ENCODE data around the gene CHGA. TPM values are rescaled to one million over a fixed set of nuclear protein-coding genes. Genes with fewer than 3 reads are reported as not detected.

The CHGA gene
- total RNA-seq, 2 experiments from 2014 or later: not detected

DNA sequence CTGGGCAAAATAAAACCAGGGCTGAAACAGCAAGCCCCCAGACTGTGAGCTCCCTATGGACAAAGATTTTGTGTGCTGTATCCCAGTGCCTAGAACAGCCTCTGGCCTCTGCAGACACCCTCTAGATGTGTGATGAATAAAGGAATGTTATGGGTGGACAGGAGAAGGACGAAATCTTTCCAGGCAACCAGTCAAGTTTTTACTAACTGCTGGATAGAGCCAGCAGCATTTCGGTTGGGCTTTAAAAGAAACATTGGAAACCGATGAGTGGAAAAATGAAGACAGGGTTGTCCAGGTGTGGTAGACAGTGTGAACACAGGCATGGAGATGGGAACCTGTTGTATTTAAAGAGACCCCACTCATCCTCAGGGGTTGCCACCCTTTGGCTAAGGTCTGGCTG is 4.0 kb downstream of the CHGA start:
- H3K4me3 Mint-ChIP-seq: no peak overlapping the region

DNA sequence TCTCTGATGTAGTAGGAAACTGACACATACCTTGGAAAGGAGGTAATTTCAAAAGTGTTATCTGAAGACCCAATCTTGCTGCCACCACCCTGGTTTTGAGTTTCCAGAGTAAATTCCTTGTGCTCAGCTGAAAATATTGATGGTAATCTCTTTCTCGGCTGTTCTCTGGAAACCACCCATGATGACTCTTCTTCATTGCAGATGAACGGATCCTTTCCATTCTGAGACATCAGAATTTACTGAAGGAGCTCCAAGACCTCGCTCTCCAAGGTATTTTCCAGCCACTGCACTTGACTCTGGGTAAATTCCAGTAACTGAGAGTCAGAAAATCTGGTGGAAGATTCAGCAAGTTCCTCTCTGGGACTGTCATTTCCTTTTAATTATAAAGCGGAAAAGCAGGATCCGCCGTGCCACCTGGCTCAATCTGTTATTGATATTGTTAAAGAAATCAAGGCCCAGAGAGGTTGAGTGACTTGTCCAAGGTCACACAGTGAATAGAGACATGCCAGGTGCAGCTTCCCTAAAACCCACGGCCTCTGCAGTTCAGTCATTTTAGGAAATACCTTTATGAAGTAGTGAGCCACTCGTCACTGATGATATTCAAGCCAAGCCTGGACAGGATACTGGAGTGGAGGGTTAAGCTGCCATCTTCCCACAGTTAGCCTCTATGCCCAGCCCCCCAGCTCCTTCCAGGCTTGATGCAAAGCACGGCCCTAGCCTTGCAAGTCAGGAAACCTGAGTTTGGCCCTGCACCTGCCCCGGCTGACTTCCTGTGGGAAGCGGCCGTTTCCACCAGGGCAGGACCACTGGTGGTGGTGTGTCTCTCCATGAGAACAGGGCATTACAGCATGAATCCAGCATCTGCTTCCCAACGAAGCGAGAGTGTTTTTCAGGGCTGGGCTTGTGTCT is 4.7 kb downstream of the CHGA start:
- DNase-seq: no peak
- no peak for ATAC-seq
- H3K4me3 Mint-ChIP-seq: no peak overlapping the region
- H3K4me1 Mint-ChIP-seq: peaks cover under 1% of the 10 kb centered on the region
- ChIA-PET POLR2A (no interaction called here), CTCF (no interaction called here)
- H3K9me3 Mint-ChIP-seq (ENCODE audit: low read depth): no peaks in the 10 kb centered on the region
- intact Hi-C loops (cut with DNase I, micrococcal nuclease): no loop called here
- no peaks in the 10 kb centered on the region for H3K36me3 Mint-ChIP-seq (ENCODE audit: low read depth)
- H3K27ac Mint-ChIP-seq: no peak overlapping the region
- H3K27me3 Mint-ChIP-seq: peaks cover 7% of the 10 kb centered on the region

More for the DNA sequence above, 4.0 kb downstream of the CHGA start:
- ChIA-PET POLR2A (no interaction called here), CTCF (no interaction called here)
- ATAC-seq: no peak
- no peaks in the 10 kb centered on the region for H3K9me3 Mint-ChIP-seq (ENCODE audit: low read depth)
- H3K4me1 Mint-ChIP-seq: peaks cover 3% of the 10 kb centered on the region
- DNase-seq: no peak
- no peaks in the 10 kb centered on the region for H3K36me3 Mint-ChIP-seq (ENCODE audit: low read depth)
- intact Hi-C loops (cut with DNase I, micrococcal nuclease): no loop called here
- peaks cover 13% of the 10 kb centered on the region for H3K27me3 Mint-ChIP-seq
- H3K27ac Mint-ChIP-seq: no peak overlapping the region

DNA sequence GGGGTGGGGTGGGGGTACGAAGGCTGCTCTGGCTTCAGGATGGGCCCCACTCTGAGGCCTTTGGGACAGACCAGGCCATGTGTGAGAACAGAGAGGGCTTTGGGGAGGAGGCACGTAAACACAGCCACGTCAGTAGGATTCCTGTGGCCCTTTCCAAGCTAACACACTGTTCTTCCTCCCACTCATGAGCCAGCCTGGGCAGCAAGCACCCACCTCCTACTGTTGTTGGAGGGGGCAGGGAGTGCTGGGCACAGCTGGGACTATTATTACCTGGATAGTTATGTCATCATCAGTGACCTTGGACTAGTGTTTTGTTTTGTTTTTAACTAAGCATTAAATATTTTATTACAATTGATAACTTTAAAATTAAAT is 5.3 kb downstream of the CHGA start:
- Mint-ChIP-seq H3K27ac (no peak overlapping the region), H3K4me3 (no peak overlapping the region), H3K9me3 (ENCODE audit: low read depth) (no peaks in the 10 kb centered on the region), H3K36me3 (ENCODE audit: low read depth) (no peaks in the 10 kb centered on the region), H3K4me1 (no peaks in the 10 kb centered on the region), H3K27me3 (peaks cover 6% of the 10 kb centered on the region)
- intact Hi-C loops (cut with DNase I, micrococcal nuclease): no loop called here
- DNase-seq (no peak), ATAC-seq (no peak)
- ChIA-PET POLR2A (no interaction called here), CTCF (interaction anchor here (0.5 kb wide), 1 partner anchor 183 kb away, joined by 3 read pairs; no protein-coding TSS in a partner anchor)

DNA sequence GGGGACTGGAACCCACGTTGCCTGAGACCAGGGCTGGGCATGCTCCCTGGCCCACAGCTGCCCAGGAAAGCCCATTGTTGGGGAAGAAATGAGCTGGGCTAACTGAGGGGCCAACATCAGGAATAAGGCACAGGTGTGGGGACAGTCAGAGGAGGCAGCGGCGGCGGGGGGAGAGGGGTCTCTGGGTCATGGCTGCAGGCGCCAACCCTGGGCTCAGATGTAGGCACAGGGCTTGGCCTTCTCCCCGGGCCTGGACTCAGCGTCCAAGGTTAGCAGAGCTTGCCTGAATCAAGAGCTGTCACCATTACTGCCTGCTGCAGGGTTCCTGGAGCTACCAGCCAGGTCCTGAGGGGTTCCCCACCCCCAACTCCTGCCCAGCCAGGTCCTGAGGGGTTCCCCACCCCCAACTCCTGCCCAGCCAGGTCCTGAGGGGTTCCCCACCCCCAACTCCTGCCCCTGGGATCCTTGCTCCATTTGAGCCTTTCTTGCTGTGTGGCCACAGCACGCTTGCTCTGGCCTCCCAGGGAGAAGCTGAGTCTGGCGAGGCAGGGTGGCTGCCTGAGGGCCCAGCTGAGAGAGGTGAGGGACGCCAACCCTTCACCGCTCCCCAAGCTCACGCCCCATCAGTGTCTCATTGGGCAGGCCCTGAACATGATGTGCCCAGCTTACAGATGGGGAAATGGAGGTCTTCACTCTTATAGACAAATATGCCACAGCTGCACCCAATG is 6.2 kb downstream of the CHGA start:
- Mint-ChIP-seq H3K36me3 (ENCODE audit: low read depth) (no peaks in the 10 kb centered on the region), H3K27me3 (peaks cover 5% of the 10 kb centered on the region), H3K9me3 (ENCODE audit: low read depth) (no peaks in the 10 kb centered on the region), H3K4me1 (no peaks in the 10 kb centered on the region), H3K4me3 (no peak overlapping the region), H3K27ac (no peak overlapping the region)
- intact Hi-C loops (cut with DNase I, micrococcal nuclease): no loop called here
- DNase-seq (no peak), ATAC-seq (no peak)
- CTCF ChIA-PET: interaction anchor here (0.5 to 1.3 kb wide), 2 partner anchors 23 to 182 kb away, joined by 3 to 4 read pairs; no protein-coding TSS in a partner anchor
- POLR2A ChIA-PET: no interaction called here

DNA sequence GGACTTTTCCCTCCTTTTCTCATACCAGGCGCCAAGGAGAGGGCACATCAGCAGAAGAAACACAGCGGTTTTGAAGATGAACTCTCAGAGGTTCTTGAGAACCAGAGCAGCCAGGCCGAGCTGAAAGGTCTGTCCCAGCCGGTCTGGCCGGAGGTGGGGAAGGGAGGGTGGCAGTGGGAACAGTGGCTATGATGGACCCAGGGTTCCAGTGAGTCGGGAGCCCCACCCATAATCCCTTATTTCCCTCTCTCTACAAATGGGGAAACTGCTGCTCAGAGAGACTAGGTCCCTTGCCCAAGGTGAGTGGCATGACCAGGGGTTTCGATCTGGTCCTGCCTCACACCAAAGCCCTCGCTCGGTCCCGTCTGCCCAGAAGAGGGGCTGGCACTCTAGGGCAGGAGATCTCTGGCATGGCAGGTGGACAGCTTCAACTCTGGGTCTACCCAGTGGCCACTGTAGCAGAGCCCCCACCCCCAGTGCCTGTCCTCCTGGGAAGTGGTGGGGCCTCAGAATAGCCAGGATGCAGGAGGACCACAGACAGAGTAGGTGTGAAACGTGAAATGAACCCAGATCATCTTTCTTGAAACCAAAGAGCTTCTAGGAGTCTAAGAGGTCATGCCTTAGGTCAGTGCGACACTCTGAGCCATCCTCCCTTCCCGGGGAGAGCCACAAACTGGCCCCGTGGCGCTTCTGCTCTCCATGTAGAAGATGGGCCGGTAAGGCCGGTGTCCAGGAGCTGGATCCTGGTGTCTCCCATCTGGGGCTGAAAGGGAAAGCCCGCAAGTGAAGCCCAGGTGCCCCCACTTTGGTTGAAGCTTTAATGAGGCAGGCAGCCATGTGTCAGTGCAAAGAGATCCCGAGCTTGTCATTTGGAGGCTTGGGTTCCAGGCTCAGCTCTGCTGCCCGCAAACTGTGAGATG is 7.0 kb downstream of the CHGA start:
- ChIA-PET CTCF (interaction anchor here (1.3 kb wide), 1 partner anchor 22 kb away, joined by 4 read pairs; no protein-coding TSS in a partner anchor), POLR2A (no interaction called here)
- no peak for ATAC-seq
- H3K4me1 Mint-ChIP-seq: no peaks in the 10 kb centered on the region
- H3K27me3 Mint-ChIP-seq: peaks cover under 1% of the 10 kb centered on the region
- intact Hi-C loops (cut with DNase I, micrococcal nuclease): no loop called here
- H3K4me3 Mint-ChIP-seq: no peak overlapping the region
- no peak for DNase-seq
- no peaks in the 10 kb centered on the region for H3K36me3 Mint-ChIP-seq (ENCODE audit: low read depth)
- H3K9me3 Mint-ChIP-seq (ENCODE audit: low read depth): no peaks in the 10 kb centered on the region
- H3K27ac Mint-ChIP-seq: no peak overlapping the region

DNA sequence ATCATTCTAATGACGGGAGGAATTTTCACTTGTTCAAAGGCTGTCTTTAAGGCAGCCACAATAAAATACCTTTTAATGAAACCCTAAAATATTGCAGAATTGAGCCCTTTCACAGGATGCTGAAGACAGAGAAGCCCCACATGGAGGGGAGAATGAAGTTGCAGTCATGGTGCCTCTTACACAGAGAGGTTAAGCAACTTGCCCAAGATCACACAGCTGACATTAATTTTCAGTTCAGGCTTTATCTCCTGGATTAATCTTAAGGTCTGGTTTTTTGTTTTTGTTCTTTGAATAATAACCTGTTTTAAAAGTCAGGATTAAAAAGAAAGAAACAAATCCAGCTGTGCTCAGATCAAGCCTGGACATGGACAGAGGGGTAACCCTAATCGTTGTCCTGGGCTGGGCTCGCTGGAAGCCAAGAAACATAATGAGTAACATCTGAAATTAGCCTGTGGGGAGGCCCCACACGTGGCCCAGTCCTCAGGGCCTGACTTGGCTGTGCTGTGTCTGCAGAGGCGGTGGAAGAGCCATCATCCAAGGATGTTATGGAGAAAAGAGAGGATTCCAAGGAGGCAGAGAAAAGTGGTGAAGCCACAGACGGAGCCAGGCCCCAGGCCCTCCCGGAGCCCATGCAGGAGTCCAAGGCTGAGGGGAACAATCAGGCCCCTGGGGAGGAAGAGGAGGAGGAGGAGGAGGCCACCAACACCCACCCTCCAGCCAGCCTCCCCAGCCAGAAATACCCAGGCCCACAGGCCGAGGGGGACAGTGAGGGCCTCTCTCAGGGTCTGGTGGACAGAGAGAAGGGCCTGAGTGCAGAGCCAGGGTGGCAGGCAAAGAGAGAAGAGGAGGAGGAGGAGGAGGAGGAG is 8.0 kb downstream of the CHGA start:
- DNase-seq (no peak), ATAC-seq (no peak)
- CTCF ChIA-PET: interaction anchor here (0.6 kb wide), 1 partner anchor 254 kb away, joined by 4 read pairs; no protein-coding TSS in a partner anchor
- Mint-ChIP-seq H3K4me1 (no peaks in the 10 kb centered on the region), H3K36me3 (ENCODE audit: low read depth) (no peaks in the 10 kb centered on the region), H3K9me3 (ENCODE audit: low read depth) (no peaks in the 10 kb centered on the region), H3K27me3 (no peaks in the 10 kb centered on the region), H3K4me3 (no peak overlapping the region), H3K27ac (no peak overlapping the region)
- intact Hi-C loops (cut with DNase I, micrococcal nuclease): no loop called here
- POLR2A ChIA-PET: no interaction called here

GRCh38 chr14:92931681-92932447 is 8.9 kb downstream of the CHGA start:
- no peak overlapping the region for H3K4me3 Mint-ChIP-seq
- H3K27ac Mint-ChIP-seq: no peak overlapping the region
- DNase-seq (no peak), ATAC-seq (no peak)
- POLR2A ChIA-PET: no interaction called here
- H3K4me1 Mint-ChIP-seq: no peaks in the 10 kb centered on the region
- no peaks in the 10 kb centered on the region for H3K27me3 Mint-ChIP-seq
- no peaks in the 10 kb centered on the region for H3K9me3 Mint-ChIP-seq (ENCODE audit: low read depth)
- intact Hi-C loops (cut with DNase I, micrococcal nuclease): no loop called here
- no peaks in the 10 kb centered on the region for H3K36me3 Mint-ChIP-seq (ENCODE audit: low read depth)
- CTCF ChIA-PET: interaction anchor here (0.5 to 0.6 kb wide), 3 partner anchors 36 to 255 kb away, joined by 3 to 4 read pairs (median 4); no protein-coding TSS in a partner anchor

GRCh38 chr14:92932448-92933395 is 9.8 kb downstream of the CHGA start:
- CTCF ChIA-PET: interaction anchor here (0.5 to 0.6 kb wide), 4 partner anchors 13 to 219 kb away, joined by 3 to 4 read pairs (median 3); no protein-coding TSS in a partner anchor
- ATAC-seq (no peak), DNase-seq (no peak)
- POLR2A ChIA-PET: no interaction called here
- Mint-ChIP-seq H3K36me3 (ENCODE audit: low read depth) (no peaks in the 10 kb centered on the region), H3K9me3 (ENCODE audit: low read depth) (no peaks in the 10 kb centered on the region), H3K4me3 (no peak overlapping the region), H3K27ac (no peak overlapping the region), H3K27me3 (no peaks in the 10 kb centered on the region), H3K4me1 (no peaks in the 10 kb centered on the region)
- intact Hi-C loops (cut with DNase I, micrococcal nuclease): no loop called here

DNA sequence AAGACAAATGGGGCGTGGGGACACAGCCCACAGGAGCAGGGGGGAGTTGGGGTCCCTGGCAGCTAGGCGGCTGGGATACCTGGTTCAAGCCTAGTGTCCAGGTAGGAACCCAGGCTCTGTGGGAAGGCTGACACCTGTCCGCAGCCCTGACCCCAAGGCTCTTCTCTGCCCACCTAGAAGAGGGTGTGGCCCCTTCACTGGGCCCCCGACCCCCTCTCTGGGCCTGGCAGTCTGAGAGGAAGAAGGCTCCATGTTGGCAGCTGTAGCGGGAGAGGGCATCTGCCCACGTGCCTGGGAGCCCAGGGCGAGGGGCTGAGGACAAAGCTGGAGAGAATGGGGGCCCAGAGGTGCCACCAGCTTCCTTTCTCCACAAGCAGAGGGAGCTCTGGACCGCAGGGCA is 10.5 kb downstream of the CHGA start:
- intact Hi-C loops (cut with DNase I, micrococcal nuclease): no loop called here
- Mint-ChIP-seq H3K4me3 (no peak overlapping the region), H3K9me3 (ENCODE audit: low read depth) (no peaks in the 10 kb centered on the region), H3K4me1 (no peaks in the 10 kb centered on the region), H3K27ac (no peak overlapping the region), H3K27me3 (no peaks in the 10 kb centered on the region), H3K36me3 (ENCODE audit: low read depth) (no peaks in the 10 kb centered on the region)
- DNase-seq: no peak
- POLR2A ChIA-PET: no interaction called here
- ATAC-seq: no peak
- CTCF ChIA-PET: interaction anchor here (0.6 kb wide), 1 partner anchor 219 kb away, joined by 3 read pairs; no protein-coding TSS in a partner anchor
